Glutamatergic neuron (in vitro differentiated cells): ENCODE measurements around the gene NTSR1. TPM values are rescaled to one million over a fixed set of nuclear protein-coding genes. Genes with fewer than 3 reads are reported as not detected.
A peak's percentile ranks its signal among the peaks of the same experiment; 100 is the strongest.

ENCODE experiments used
- DNase-seq: peaks from one replicate; pipeline ENCODE4 v3.0.0; 2022
- H3K27ac Mint-ChIP-seq: one replicate; pipeline ENCODE4 v1.8.0; 2020; ENCODE audit warnings: mild to moderate bottlenecking, mixed read lengths, inconsistent platforms; ENCODE audit not compliant: unreplicated experiment
- H3K27me3 Mint-ChIP-seq: one replicate; pipeline ENCODE4 v1.8.0; 2020; ENCODE audit warnings: mild to moderate bottlenecking, moderate library complexity, mixed read lengths, inconsistent platforms; ENCODE audit not compliant: unreplicated experiment
- H3K36me3 Mint-ChIP-seq: one replicate; pipeline ENCODE4 v1.8.0; 2020; ENCODE audit warnings: mild to moderate bottlenecking, mixed read lengths, inconsistent platforms; ENCODE audit not compliant: unreplicated experiment
- H3K4me1 Mint-ChIP-seq: one replicate; pipeline ENCODE4 v1.8.0; 2020; ENCODE audit warnings: mild to moderate bottlenecking, low read depth, mixed read lengths, inconsistent platforms; ENCODE audit not compliant: unreplicated experiment
- H3K4me3 Mint-ChIP-seq: one replicate; pipeline ENCODE4 v1.8.0; 2020; ENCODE audit warnings: mild to moderate bottlenecking, mixed read lengths, inconsistent platforms; ENCODE audit not compliant: unreplicated experiment
- H3K9me3 Mint-ChIP-seq: one replicate; pipeline ENCODE4 v1.8.0; 2020; ENCODE audit warnings: mild to moderate bottlenecking, moderate library complexity, mixed read lengths, inconsistent platforms; ENCODE audit not compliant: unreplicated experiment
- total RNA-seq: library from RNA; stranded (reverse); fragmentation: NEBNext Ultra II Directional; extraction: Animal tissue kit (Norgen Biotek cat#: 25700); gene quantifications from one replicate; pipeline ENCODE4 v1.2.1, GENCODE V29; 2021; ENCODE audit not compliant: unreplicated experiment
- TF ChIP-seq, protein P1 (sequence below): fragments of 200-600 bp; sonication (generic); IDR thresholded peaks from one replicate; pipeline ENCODE4 v1.5.0; 2021; ENCODE audit not compliant: partially characterized antibody, unreplicated experiment

Gene NTSR1
- total RNA-seq, 1 donor from 2014 or later, result 4.0 TPM

DNA sequence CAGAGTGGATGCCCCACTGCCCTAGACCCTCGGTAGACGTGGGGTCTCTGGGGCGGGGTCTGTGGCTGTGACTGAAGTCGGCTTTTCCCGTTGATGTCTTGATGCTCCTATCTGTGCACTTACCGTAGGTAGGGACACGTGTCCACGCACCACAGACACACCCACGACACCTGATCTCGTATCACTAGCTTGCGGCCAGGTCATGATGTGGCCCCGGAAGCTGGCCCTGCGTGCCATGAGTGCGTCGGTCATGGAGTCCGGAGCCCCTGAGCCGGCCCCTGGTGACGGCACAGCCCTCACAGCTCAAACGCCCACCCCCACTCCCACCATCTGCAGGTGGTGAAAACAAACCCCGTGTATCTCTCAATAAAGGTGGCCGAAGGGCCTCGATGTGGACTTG, 53.7 kb downstream of the NTSR1 start:
- H3K27me3 Mint-ChIP-seq, result no peaks in the 10 kb centered on the region
- TF ChIP-seq, protein P1, sequence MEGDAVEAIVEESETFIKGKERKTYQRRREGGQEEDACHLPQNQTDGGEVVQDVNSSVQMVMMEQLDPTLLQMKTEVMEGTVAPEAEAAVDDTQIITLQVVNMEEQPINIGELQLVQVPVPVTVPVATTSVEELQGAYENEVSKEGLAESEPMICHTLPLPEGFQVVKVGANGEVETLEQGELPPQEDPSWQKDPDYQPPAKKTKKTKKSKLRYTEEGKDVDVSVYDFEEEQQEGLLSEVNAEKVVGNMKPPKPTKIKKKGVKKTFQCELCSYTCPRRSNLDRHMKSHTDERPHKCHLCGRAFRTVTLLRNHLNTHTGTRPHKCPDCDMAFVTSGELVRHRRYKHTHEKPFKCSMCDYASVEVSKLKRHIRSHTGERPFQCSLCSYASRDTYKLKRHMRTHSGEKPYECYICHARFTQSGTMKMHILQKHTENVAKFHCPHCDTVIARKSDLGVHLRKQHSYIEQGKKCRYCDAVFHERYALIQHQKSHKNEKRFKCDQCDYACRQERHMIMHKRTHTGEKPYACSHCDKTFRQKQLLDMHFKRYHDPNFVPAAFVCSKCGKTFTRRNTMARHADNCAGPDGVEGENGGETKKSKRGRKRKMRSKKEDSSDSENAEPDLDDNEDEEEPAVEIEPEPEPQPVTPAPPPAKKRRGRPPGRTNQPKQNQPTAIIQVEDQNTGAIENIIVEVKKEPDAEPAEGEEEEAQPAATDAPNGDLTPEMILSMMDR, result no peak
- H3K36me3 Mint-ChIP-seq, result no peaks in the 10 kb centered on the region
- H3K27ac Mint-ChIP-seq, result no peak overlapping the region
- peaks cover 7% of the 10 kb centered on the region for H3K4me1 Mint-ChIP-seq
- H3K4me3 Mint-ChIP-seq, result no peak overlapping the region
- peaks cover 4% of the 10 kb centered on the region for H3K9me3 Mint-ChIP-seq
- DNase-seq, result peak; percentile 2

- no peaks in the 10 kb centered on the region for H3K36me3 Mint-ChIP-seq
- no peak overlapping the region for H3K4me3 Mint-ChIP-seq
- no peak overlapping the region for H3K27ac Mint-ChIP-seq
- no peaks in the 10 kb centered on the region for H3K27me3 Mint-ChIP-seq
- H3K9me3 Mint-ChIP-seq, result peaks cover 4% of the 10 kb centered on the region
- peak; percentile 4 for DNase-seq
- peaks cover 9% of the 10 kb centered on the region for H3K4me1 Mint-ChIP-seq
- TF ChIP-seq, protein P1, result no peak
Observed at GRCh38 chr20:62762801-62763368, 54.2 kb downstream of the NTSR1 start.

DNA sequence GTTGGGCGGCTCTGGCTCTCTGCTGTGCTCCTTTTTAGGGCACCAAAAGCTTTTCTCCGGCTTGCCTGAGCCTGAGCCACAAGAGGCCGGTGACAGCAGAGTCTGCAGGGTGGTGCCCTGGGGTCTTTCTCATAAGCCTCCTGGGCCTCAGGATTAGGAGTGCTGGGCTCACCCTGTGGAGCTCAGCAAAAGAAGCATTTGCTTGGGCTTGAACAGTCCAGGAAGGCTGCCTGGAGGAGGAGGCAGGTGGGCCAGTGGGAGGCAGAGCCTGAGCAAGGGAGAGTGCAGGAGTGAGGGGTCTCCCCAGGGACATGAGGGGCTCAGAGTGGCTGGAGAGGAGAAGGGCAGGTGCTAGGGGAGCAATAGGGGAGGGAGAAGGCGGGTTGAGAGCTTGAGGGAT, 54.8 kb downstream of the NTSR1 start:
- no peaks in the 10 kb centered on the region for H3K27me3 Mint-ChIP-seq
- H3K4me3 Mint-ChIP-seq, result no peak overlapping the region
- DNase-seq, result peak; percentile 3
- H3K4me1 Mint-ChIP-seq, result peaks cover 14% of the 10 kb centered on the region
- H3K9me3 Mint-ChIP-seq, result peaks cover 4% of the 10 kb centered on the region
- H3K36me3 Mint-ChIP-seq, result no peaks in the 10 kb centered on the region
- TF ChIP-seq, protein P1, result no peak
- no peak overlapping the region for H3K27ac Mint-ChIP-seq

GRCh38 chr20:62764156-62764935, 55.7 kb downstream of the NTSR1 start:
- Mint-ChIP-seq H3K27me3 (peaks cover 5% of the 10 kb centered on the region), H3K27ac (no peak overlapping the region), H3K36me3 (no peaks in the 10 kb centered on the region), H3K4me1 (peaks cover 20% of the 10 kb centered on the region), H3K9me3 (peaks cover 2% of the 10 kb centered on the region), H3K4me3 (no peak overlapping the region)
- TF ChIP-seq, protein P1, result no peak
- peak; percentile 7 for DNase-seq

DNA sequence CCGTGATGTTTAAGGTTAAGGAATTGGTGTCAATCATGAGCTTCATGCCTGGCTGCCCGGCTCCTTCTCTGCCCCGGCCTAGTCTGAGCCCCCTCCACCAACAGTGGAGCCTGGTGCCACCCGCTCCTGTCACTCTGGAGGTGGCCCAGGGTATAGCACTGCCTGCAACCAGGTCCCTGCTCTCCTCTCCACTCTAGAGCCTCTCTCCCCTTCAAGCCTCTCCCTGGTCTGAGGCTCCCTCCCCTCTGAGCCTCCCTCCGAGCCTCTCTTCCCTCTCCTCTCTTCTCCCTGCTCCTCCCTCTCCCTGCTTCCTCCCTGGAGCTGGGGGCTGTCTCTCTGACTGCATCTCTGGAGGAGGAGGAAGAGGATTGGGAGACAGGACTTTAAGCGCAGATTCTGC, 56.4 kb downstream of the NTSR1 start:
- H3K27ac Mint-ChIP-seq, result no peak overlapping the region
- H3K9me3 Mint-ChIP-seq, result peaks cover 2% of the 10 kb centered on the region
- peaks cover 19% of the 10 kb centered on the region for H3K4me1 Mint-ChIP-seq
- no peak overlapping the region for H3K4me3 Mint-ChIP-seq
- TF ChIP-seq, protein P1, result no peak
- peaks cover 5% of the 10 kb centered on the region for H3K27me3 Mint-ChIP-seq
- no peaks in the 10 kb centered on the region for H3K36me3 Mint-ChIP-seq
- DNase-seq, result peak; percentile 18
